Skeletal muscle tissue (tissue), 4 donors: ENCODE results near the gene CLBA1. TPM values are rescaled to one million over a fixed set of nuclear protein-coding genes. Genes with fewer than 3 reads are reported as not detected.

Source experiments
- H3K27ac ChIP-seq: one replicate; pipeline ENCODE4 v1.7.0; 2013; ENCODE audit warnings: mild to moderate bottlenecking, low read depth, low read length, inconsistent platforms
- H3K27me3 ChIP-seq, 3 donors: one replicate each; pipeline ENCODE4 v1.7.0; 2013; ENCODE audit warnings: low read length in 3 of 3; ENCODE audit not compliant: control insufficient read depth in 3 of 3, insufficient read depth in 3 of 3
- H3K36me3 ChIP-seq, 3 donors: one replicate each; pipeline ENCODE4 v1.7.0; 2013; ENCODE audit warnings: low read length in 3 of 3; ENCODE audit not compliant: control insufficient read depth in 3 of 3, insufficient read depth in 3 of 3
- H3K4me1 ChIP-seq, 3 donors: one replicate each; pipeline ENCODE4 v1.7.0; 2013; ENCODE audit warnings: low read length in 3 of 3, mild to moderate bottlenecking in 3 of 3; ENCODE audit not compliant: control insufficient read depth in 3 of 3, insufficient read depth in 3 of 3
- H3K4me3 ChIP-seq, 3 donors: one replicate each; pipeline ENCODE4 v1.7.0; 2013; ENCODE audit warnings: low read length in 3 of 3
- H3K9ac ChIP-seq, 3 donors: one replicate each; pipeline ENCODE4 v1.7.0; 2013; ENCODE audit warnings: low read length in 3 of 3, mild to moderate bottlenecking in 3 of 3, moderate library complexity in 2 of 3, low read depth in 1 of 3
- H3K9me3 ChIP-seq, 3 donors: one replicate each; pipeline ENCODE4 v1.7.0; 2013; ENCODE audit warnings: low read length in 3 of 3; ENCODE audit not compliant: control insufficient read depth in 3 of 3
- total RNA-seq: library from RNA; depleted of rRNA; stranded (reverse); fragments of >200 nt; gene quantifications from one replicate; pipeline ENCODE4 v1.2.3, GENCODE V29; 2014
- donor health status: Osteomylitis.

Gene CLBA1
- total RNA-seq, 1 donor from 2014 or later, result 2.1 TPM

- Histone ChIP-seq H3K36me3 (no peaks in the 10 kb centered on the region), H3K9me3 (no peaks in the 10 kb centered on the region), H3K27me3 (peaks cover 3 to 37% (median 15%) of the 10 kb centered on the region in 3 donors), H3K9ac (peak overlapping the region in 2 of 3 donors; percentile 20 to 54), H3K27ac (no peak overlapping the region), H3K4me1 (peaks cover 45 to 48% (median 46%) of the 10 kb centered on the region in 3 donors), H3K4me3 (peak overlapping the region in 2 of 3 donors; percentile 54 to 58)
Measured at GRCh38 chr14:104968541-104969401, 16.8 kb upstream of the CLBA1 start.

- Histone ChIP-seq H3K4me3 (peak overlapping the region in 1 of 3 donors; percentile 60), H3K27me3 (peaks cover 3 to 39% (median 15%) of the 10 kb centered on the region in 3 donors), H3K4me1 (peaks cover 51 to 57% (median 52%) of the 10 kb centered on the region in 3 donors), H3K9ac (peak overlapping the region in 1 of 3 donors; percentile 40), H3K27ac (peak overlapping the region; percentile 56), H3K9me3 (no peaks in the 10 kb centered on the region), H3K36me3 (no peaks in the 10 kb centered on the region)
Measured at GRCh38 chr14:104969741-104970230, 15.8 kb upstream of the CLBA1 start.

DNA sequence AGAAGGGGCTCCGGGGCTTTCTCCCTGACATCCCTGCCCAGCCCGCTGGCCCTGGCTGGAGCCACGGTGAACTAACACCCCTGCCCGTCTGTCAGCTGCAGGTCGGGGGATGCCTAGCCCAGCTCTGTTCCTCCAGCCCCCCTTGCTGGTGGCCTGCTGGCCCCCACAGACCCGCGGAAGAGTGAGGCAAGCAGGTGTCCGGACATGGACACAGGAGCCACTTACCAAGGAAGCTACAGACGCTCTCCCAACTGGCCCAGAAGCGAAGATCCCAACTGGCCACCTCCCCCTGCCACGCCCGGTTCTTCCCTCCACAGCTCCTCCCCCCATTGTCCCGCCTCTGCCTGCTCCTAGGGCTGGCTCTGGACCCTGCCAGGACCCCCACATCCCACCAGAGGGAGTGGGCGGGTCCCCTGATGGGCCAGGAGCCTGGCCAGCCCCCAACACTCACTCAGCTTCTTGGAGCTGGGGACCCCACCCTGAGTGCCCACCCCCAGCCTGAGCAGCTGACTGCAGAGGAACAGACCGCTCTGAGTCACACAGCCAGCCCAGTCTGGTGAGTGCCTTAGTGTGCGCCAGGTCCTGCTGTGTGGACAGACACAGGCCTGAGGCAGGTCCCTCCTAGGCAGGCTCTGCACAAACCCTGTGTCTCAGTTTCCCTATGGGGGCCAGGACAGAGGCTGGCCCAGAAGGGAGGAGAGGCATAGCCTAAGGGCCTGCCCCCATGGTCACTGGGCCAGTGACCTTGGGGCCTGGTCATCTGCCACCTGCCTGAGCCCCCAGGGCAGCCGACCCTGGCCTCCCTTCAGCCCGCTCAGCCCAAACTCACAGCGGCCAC, 15.1 kb upstream of the CLBA1 start:
- Histone ChIP-seq H3K4me3 (peak overlapping the region in 2 of 3 donors; percentile 41 to 60), H3K27me3 (peaks cover 3 to 46% (median 15%) of the 10 kb centered on the region in 3 donors), H3K36me3 (no peaks in the 10 kb centered on the region), H3K27ac (peak overlapping the region; percentile 56), H3K4me1 (peaks cover 55 to 64% (median 57%) of the 10 kb centered on the region in 3 donors), H3K9ac (peak overlapping the region in 1 of 3 donors; percentile 40), H3K9me3 (no peaks in the 10 kb centered on the region)

GRCh38 chr14:104971447-104972240, 13.9 kb upstream of the CLBA1 start:
- Histone ChIP-seq H3K4me3 (no peak overlapping the region), H3K9ac (peak overlapping the region in 2 of 3 donors; percentile 8 to 51), H3K4me1 (peaks cover 64 to 74% (median 66%) of the 10 kb centered on the region in 3 donors), H3K27ac (peak overlapping the region; percentile 75), H3K36me3 (no peaks in the 10 kb centered on the region), H3K9me3 (no peaks in the 10 kb centered on the region), H3K27me3 (peaks cover 0 to 43% (median 8%) of the 10 kb centered on the region in 3 donors)

- H3K36me3 ChIP-seq, result no peaks in the 10 kb centered on the region
Measured at GRCh38 chr14:104972301-104973134, 13.1 kb upstream of the CLBA1 start.

GRCh38 chr14:104973135-104973384, 12.5 kb upstream of the CLBA1 start:
- H3K27ac ChIP-seq, result peak overlapping the region; percentile 75
- H3K9ac ChIP-seq, result peak overlapping the region in 1 of 3 donors; percentile 60
- H3K4me1 ChIP-seq, result peaks cover 64 to 80% (median 73%) of the 10 kb centered on the region in 3 donors
- H3K9me3 ChIP-seq, result no peaks in the 10 kb centered on the region
- no peaks in the 10 kb centered on the region for H3K36me3 ChIP-seq
- H3K4me3 ChIP-seq, result no peak overlapping the region
- peaks cover 0 to 39% (median 5%) of the 10 kb centered on the region in 3 donors for H3K27me3 ChIP-seq

More at GRCh38 chr14:104972301-104973134, 13.1 kb upstream of the CLBA1 start:
- H3K9ac ChIP-seq, result peak overlapping the region in 2 of 3 donors; percentile 60 to 61
- peaks cover 64 to 76% (median 69%) of the 10 kb centered on the region in 3 donors for H3K4me1 ChIP-seq
- peaks cover 0 to 42% (median 1%) of the 10 kb centered on the region in 3 donors for H3K27me3 ChIP-seq
- peak overlapping the region; percentile 75 for H3K27ac ChIP-seq
- H3K9me3 ChIP-seq, result no peaks in the 10 kb centered on the region
- H3K4me3 ChIP-seq, result no peak overlapping the region

- peaks cover 0 to 39% (median 5%) of the 10 kb centered on the region in 3 donors for H3K27me3 ChIP-seq
- H3K4me1 ChIP-seq, result peaks cover 59 to 76% (median 70%) of the 10 kb centered on the region in 3 donors
- H3K27ac ChIP-seq, result peak overlapping the region; percentile 75
- no peaks in the 10 kb centered on the region for H3K36me3 ChIP-seq
- H3K9me3 ChIP-seq, result no peaks in the 10 kb centered on the region
- no peak overlapping the region for H3K4me3 ChIP-seq
- H3K9ac ChIP-seq, result peak overlapping the region in 1 of 3 donors; percentile 33
Measured at GRCh38 chr14:104973385-104974145, 12.0 kb upstream of the CLBA1 start.

DNA sequence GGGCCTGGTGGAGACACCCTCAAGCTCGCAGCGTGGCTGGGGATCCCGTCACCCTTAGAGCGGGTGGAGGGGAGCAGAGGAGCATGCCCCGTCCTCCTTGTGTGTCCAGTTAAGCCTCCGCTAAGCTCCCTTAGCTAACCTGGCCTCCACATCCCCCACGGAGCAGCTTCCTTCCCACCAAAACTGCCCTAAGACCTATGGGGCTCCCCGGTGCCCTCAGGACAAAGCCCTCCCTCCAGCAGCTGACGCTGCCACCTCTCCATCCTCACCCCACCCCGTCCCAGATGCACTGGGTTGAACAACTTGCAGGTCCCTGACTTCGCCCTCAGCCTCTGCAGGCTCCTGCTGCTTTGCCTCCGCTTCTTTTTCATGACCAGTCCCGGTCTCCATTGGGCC, 11.4 kb upstream of the CLBA1 start:
- Histone ChIP-seq H3K4me1 (peaks cover 56 to 76% (median 68%) of the 10 kb centered on the region in 3 donors), H3K9ac (peak overlapping the region in 1 of 3 donors; percentile 33), H3K4me3 (no peak overlapping the region), H3K27me3 (peaks cover 0 to 36% (median 5%) of the 10 kb centered on the region in 3 donors), H3K36me3 (no peaks in the 10 kb centered on the region), H3K9me3 (no peaks in the 10 kb centered on the region), H3K27ac (peak overlapping the region; percentile 28)
